Measurements from ENCODE around the gene GRHPR. TPM values are rescaled to one million over a fixed set of nuclear protein-coding genes. Genes with fewer than 3 reads are reported as not detected.

Gene GRHPR
- total and polyA plus RNA-seq, 4 donors, result 125 to 524 (median 294) TPM

DNA sequence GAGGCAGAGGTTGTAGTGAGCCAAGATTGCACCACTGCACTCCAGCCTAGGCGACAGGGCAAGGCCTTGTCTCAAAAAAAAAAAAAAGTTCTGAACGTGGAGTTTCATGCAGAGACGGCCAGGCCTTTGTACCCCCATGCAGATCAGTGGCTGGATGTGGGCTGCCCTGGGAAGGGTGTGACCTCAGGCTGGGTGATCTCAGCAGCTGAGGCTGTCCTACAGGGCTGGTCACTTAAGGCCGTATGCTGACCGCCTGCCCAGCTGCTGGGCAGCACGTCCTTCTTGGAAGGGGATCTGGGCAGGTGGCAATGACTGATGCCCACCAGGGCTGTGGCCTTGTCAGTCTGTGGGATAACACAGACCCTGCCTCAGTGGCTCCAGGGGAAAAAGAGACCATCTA, 37.2 kb upstream of the GRHPR start:
- Histone ChIP-seq H3K4me1 (ENCODE audit: control insufficient read depth in 4 of 4, insufficient read depth in 4 of 4, low read length in 3 of 4) (no peaks in the 10 kb centered on the region), H3K9ac (ENCODE audit: low read depth in 1 of 2, low read length in 2 of 2) (no peak overlapping the region), H3K4me3 (ENCODE audit: low read depth in 1 of 3, low read length in 3 of 3) (no peak overlapping the region), H3K9me3 (ENCODE audit: control insufficient read depth in 4 of 4, low read length in 3 of 4) (peaks cover 0 to 2% (median 0%) of the 10 kb centered on the region in 4 donors), H3K27ac (ENCODE audit: low read depth in 1 of 2, low read length in 2 of 2) (no peak overlapping the region), H3K27me3 (ENCODE audit: control insufficient read depth in 4 of 4, insufficient read depth in 4 of 4, low read length in 3 of 4) (no peaks in the 10 kb centered on the region), H3K36me3 (ENCODE audit: control insufficient read depth in 4 of 4, insufficient read depth in 3 of 4, low read depth in 1 of 4, low read length in 3 of 4) (no peaks in the 10 kb centered on the region)
- WGBS, result 87% methylated on average over 6 of the region's 6 CpGs
- no peak for TF ChIP-seq HNF4G (IDR thresholded peaks at IDR 0.05)
- no peak for TF ChIP-seq JUND (IDR thresholded peaks at IDR 0.05)
- no peak for TF ChIP-seq ATF3 (IDR thresholded peaks at IDR 0.05)
- no peak for TF ChIP-seq NR2F2 (IDR thresholded peaks at IDR 0.05)
- TF ChIP-seq FOXA1 (IDR thresholded peaks at IDR 0.05), result no peak
- TF ChIP-seq HNF4A (conservative IDR thresholded peaks at IDR 0.05), result no peak
- no peak for TF ChIP-seq SP1 (IDR thresholded peaks at IDR 0.05)
- no peak for TF ChIP-seq FOXA2 (IDR thresholded peaks at IDR 0.05)
- no peak for TF ChIP-seq GABPA (IDR thresholded peaks at IDR 0.05 in 1 of 2, conservative IDR thresholded peaks at IDR 0.05 in 1 of 2)
- TF ChIP-seq CTCF (IDR thresholded peaks at IDR 0.05; ENCODE audit: low read depth, low read length, missing input control), result no peak
- TF ChIP-seq EGR1 (IDR thresholded peaks at IDR 0.05; ENCODE audit: low read depth in 2 of 2), result no peak
- TF ChIP-seq TAF1 (conservative IDR thresholded peaks at IDR 0.05), result no peak
- TF ChIP-seq ZBTB33 (IDR thresholded peaks at IDR 0.05), result no peak
- TF ChIP-seq, protein P1, sequence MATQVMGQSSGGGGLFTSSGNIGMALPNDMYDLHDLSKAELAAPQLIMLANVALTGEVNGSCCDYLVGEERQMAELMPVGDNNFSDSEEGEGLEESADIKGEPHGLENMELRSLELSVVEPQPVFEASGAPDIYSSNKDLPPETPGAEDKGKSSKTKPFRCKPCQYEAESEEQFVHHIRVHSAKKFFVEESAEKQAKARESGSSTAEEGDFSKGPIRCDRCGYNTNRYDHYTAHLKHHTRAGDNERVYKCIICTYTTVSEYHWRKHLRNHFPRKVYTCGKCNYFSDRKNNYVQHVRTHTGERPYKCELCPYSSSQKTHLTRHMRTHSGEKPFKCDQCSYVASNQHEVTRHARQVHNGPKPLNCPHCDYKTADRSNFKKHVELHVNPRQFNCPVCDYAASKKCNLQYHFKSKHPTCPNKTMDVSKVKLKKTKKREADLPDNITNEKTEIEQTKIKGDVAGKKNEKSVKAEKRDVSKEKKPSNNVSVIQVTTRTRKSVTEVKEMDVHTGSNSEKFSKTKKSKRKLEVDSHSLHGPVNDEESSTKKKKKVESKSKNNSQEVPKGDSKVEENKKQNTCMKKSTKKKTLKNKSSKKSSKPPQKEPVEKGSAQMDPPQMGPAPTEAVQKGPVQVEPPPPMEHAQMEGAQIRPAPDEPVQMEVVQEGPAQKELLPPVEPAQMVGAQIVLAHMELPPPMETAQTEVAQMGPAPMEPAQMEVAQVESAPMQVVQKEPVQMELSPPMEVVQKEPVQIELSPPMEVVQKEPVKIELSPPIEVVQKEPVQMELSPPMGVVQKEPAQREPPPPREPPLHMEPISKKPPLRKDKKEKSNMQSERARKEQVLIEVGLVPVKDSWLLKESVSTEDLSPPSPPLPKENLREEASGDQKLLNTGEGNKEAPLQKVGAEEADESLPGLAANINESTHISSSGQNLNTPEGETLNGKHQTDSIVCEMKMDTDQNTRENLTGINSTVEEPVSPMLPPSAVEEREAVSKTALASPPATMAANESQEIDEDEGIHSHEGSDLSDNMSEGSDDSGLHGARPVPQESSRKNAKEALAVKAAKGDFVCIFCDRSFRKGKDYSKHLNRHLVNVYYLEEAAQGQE (IDR thresholded peaks at IDR 0.05), result no peak
- TF ChIP-seq MAX (IDR thresholded peaks at IDR 0.05), result no peak
- TF ChIP-seq RXRA (IDR thresholded peaks at IDR 0.05), result no peak
- no peak for TF ChIP-seq RAD21 (IDR thresholded peaks at IDR 0.05)
- no peak for TF ChIP-seq YY1 (IDR thresholded peaks at IDR 0.05)
- DNase-seq (ENCODE audit: low spot score), result no peak

Data from liver (tissue), 9 donors.